ENCODE results near the gene COBL.

Gene COBL

GRCh38 chr7:51101111-51101757 is 215.4 kb downstream of the COBL start:
- DNase-seq (ENCODE audit: low spot score) = no peak
- TF ChIP-seq, protein P1, sequence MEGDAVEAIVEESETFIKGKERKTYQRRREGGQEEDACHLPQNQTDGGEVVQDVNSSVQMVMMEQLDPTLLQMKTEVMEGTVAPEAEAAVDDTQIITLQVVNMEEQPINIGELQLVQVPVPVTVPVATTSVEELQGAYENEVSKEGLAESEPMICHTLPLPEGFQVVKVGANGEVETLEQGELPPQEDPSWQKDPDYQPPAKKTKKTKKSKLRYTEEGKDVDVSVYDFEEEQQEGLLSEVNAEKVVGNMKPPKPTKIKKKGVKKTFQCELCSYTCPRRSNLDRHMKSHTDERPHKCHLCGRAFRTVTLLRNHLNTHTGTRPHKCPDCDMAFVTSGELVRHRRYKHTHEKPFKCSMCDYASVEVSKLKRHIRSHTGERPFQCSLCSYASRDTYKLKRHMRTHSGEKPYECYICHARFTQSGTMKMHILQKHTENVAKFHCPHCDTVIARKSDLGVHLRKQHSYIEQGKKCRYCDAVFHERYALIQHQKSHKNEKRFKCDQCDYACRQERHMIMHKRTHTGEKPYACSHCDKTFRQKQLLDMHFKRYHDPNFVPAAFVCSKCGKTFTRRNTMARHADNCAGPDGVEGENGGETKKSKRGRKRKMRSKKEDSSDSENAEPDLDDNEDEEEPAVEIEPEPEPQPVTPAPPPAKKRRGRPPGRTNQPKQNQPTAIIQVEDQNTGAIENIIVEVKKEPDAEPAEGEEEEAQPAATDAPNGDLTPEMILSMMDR (IDR thresholded peaks at IDR 0.05; ENCODE audit: extremely low read depth, missing control alignments) = no peak

DNA sequence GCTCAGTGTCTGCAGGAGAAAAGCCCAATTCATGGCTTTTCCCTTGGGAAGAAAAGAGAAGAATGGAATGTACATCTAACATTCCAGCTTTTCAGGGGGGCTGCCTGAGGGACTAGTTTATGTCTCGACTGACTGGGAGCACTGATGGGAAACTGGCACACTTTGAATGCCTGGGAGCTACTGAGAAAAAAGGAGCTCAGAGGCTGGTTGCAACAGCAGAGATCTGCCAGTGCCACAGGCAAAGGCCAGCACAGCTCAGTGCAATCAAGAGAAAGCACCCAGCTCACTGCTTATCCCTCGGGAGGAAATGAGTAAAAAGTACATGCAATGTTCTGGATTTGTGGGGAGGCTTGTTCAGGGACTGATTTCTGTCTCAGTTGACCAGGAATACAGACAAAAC is 226.2 kb downstream of the COBL start:
- TF ChIP-seq, protein P1 (IDR thresholded peaks at IDR 0.05; ENCODE audit: extremely low read depth, missing control alignments) = no peak

DNA sequence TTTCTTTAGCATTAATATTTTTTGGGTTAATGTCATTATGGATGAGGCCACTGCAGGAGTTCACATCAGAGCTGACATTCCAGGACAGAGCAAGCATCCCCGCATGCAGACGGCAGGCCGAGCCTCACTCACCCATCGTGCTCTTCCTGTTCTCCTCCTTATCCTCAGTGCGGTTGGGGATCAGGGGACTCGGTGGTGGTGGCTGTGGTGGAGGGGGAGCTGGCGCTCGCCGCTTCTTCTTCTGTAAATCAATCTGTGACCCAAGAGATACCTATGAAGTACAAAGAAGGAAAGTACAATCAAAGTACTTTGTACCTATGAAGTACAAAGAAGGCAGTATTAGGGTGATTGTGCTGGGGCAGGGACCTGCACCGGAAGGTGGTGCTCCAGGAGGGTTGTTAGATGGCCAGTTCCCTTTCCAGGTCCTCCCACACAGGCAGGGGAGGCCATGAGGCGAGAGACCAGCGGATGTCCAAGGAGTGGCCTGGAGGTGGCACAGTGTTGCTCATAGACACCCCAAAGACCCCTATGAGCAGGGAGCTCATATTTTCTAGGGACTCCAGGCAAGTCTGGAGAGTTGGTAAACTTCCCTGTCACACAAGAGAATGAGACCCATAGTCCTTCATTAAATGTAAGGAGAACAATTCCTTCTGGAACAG is 231.4 kb downstream of the COBL start:
- no peak for DNase-seq (ENCODE audit: low spot score)
- TF ChIP-seq, protein P1 (IDR thresholded peaks at IDR 0.05; ENCODE audit: extremely low read depth, missing control alignments) = no peak

More for the DNA sequence above, 226.2 kb downstream of the COBL start:
- no peak for DNase-seq (ENCODE audit: low spot score)

DNA sequence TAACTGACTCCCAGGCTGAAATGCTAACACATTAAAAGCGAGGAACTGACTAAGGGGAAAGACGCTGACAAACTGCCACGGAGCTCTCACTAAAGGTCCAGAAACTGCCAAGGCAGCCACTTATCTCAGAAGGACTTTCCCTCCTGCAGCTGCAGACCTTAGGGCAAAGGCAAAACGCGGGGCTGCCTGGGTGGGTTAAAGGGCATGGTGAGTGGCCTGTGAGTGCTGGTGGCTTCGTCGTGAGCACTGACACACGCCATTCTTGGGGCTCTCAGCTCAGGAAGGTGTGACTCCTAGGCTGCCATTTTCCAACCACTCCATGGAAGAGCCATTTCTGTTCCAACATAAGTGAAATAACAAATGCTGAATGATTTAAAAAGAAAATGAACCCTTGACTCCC is 232.5 kb downstream of the COBL start:
- TF ChIP-seq, protein P1 (IDR thresholded peaks at IDR 0.05; ENCODE audit: extremely low read depth, missing control alignments) = no peak

GRCh38 chr7:51082940-51083533 is 233.6 kb downstream of the COBL start:
- TF ChIP-seq, protein P1 (IDR thresholded peaks at IDR 0.05; ENCODE audit: extremely low read depth, missing control alignments) = no peak
- DNase-seq (ENCODE audit: low spot score) = no peak

More for the DNA sequence above, 232.5 kb downstream of the COBL start:
- DNase-seq (ENCODE audit: low spot score) = no peak

DNA sequence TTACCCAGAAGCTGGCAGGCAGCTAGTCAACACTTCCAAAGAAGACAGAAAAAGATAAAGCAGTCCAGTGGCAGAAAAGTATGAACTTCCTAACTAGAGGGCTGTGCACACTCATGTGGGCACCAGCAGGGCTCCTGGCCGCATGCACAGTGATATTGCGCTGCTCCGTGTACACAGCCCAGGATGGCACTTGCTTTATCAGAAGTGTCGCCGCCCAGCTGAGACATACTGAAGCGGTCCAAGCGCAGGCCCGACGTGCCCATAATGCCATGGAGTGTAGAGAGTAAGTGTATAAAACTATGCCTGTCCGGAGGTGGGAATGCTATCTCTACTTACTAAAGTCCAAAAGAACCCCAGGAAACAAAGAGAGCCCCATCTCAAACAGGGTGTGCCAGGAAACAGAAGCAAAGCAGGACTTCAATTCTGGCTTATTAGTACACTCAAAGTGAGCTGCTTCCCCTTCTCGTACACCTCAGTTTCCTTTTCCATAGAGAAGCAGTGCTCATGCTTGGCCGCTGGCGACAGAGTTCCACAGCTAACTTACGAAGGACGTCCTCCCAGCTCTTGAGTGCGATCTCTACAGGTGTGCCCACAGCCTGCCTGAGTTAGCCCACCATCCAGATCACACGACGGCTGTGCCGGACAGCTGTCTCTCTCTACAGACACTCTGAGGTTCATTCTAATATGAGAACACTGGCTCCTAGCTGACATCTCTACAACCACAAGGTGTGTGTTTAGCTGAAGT is 234.3 kb downstream of the COBL start:
- TF ChIP-seq, protein P1 (IDR thresholded peaks at IDR 0.05; ENCODE audit: extremely low read depth, missing control alignments) = no peak
- DNase-seq (ENCODE audit: low spot score) = no peak
